Esophagus muscularis mucosa (tissue), 4 donors: ENCODE results near the gene CUX1. TPM values are rescaled to one million over a fixed set of nuclear protein-coding genes. Genes with fewer than 3 reads are reported as not detected.

ENCODE experiments used
- DNase-seq: peaks from one replicate; pipeline ENCODE4 v3.0.0-alpha.2; 2017; ENCODE audit errors: extremely low spot score
- H3K27ac ChIP-seq, 4 donors: fragments of 200-600 bp; sonication (generic); replicated peaks in 1 of 4; 1 replicate in 3 of 4; 2 replicates in 1 of 4; pipeline ENCODE4 v1.5.1; 2016 to 2019; ENCODE audit warnings: mild to moderate bottlenecking in 1 of 4
- H3K27me3 ChIP-seq, 4 donors: fragments of 200-600 bp; sonication (generic); one replicate each; pipeline versions ENCODE4 v1.5.1 to v1.6.0; 2016 to 2019
- H3K36me3 ChIP-seq, 4 donors: fragments of 200-600 bp; sonication (generic); one replicate each; pipeline ENCODE4 v1.5.1; 2016 to 2019
- H3K4me1 ChIP-seq, 4 donors: fragments of 200-600 bp; sonication (generic); one replicate each; pipeline ENCODE4 v1.5.1; 2016 to 2019
- H3K4me3 ChIP-seq, 4 donors: fragments of 200-600 bp; sonication (generic); 1 replicate in 2 of 4; 2 replicates in 2 of 4; pipeline ENCODE4 v1.5.1; 2016 to 2019; ENCODE audit warnings: mild to moderate bottlenecking in 4 of 4, moderate library complexity in 1 of 4
- H3K9me3 ChIP-seq, 4 donors: fragments of 200-600 bp; sonication (generic); 1 replicate in 3 of 4; 2 replicates in 1 of 4; pipeline ENCODE4 v1.5.1; 2016 to 2019
- EP300 ChIP-seq: sonication (generic); formaldehyde crosslinking; IDR thresholded peaks from one replicate; pipeline ENCODE4 v1.6.1; 2017; ENCODE audit warnings: antibody characterized with exemption
- POLR2A ChIP-seq: fragments of 450-650 bp; IDR thresholded peaks from one replicate; pipeline ENCODE4 v1.6.1; 2017; ENCODE audit warnings: antibody characterized with exemption, moderate library complexity, mild to moderate bottlenecking, low read depth
- POLR2AphosphoS5 ChIP-seq, 2 donors: sonication (generic); formaldehyde crosslinking; IDR thresholded peaks; one replicate each; pipeline ENCODE4 v1.6.1; 2017; ENCODE audit warnings: antibody characterized with exemption in 2 of 2
- WGBS: methylation state at CpG from one replicate; pipeline ENCODE4 v1.1.5; 2018; 5-methylcytosine and 5-hydroxymethylcytosine counted together
- intact Hi-C: fragments of 100-400 bp; cut with DNase I; formaldehyde crosslinking; loops from one replicate; pipeline ENCODE4 v1.15.1; 2023
- total RNA-seq, 4 donors: library from RNA; depleted of rRNA; stranded (reverse); fragments of >200 nt; gene quantifications; one replicate each; pipeline versions ENCODE4 v1.1.0 to v1.2.1, GENCODE V29; 2016
- TF ChIP-seq, protein P1 (sequence below), 3 experiments: fragments of 200-600 bp in 2 of 3; fragments of 450-650 bp in 1 of 3; sonication (generic) in 2 of 3; IDR thresholded peaks; one replicate each; pipeline ENCODE4 v1.5.1; 2017 to 2019; ENCODE audit warnings: antibody characterized with exemption in 3 of 3, mild to moderate bottlenecking in 2 of 3, moderate library complexity in 1 of 3

CUX1 gene
- total RNA-seq, 4 donors from 2014 or later, result 61.5 to 136 (median 92.3) TPM

GRCh38 chr7:101954499-101954898, 137.1 kb downstream of the CUX1 start:
- Histone ChIP-seq H3K9me3 (no peaks in the 10 kb centered on the region), H3K4me3 (no peak overlapping the region), H3K27ac (peak overlapping the region; percentile 82 to 92 (median 86)), H3K36me3 (no peaks in the 10 kb centered on the region), H3K4me1 (peaks cover 51 to 81% (median 76%) of the 10 kb centered on the region in 4 donors), H3K27me3 (no peaks in the 10 kb centered on the region)
- intact Hi-C loops, result loop anchor here (5.0 to 10.0 kb wide), 2 partner anchors 72 to 170 kb away; no protein-coding TSS in a partner anchor
- DNase-seq, result no peak
- WGBS, result 83% methylated on average over 5 of the region's 5 CpGs
- TF ChIP-seq EP300, result no peak
- TF ChIP-seq, protein P1, sequence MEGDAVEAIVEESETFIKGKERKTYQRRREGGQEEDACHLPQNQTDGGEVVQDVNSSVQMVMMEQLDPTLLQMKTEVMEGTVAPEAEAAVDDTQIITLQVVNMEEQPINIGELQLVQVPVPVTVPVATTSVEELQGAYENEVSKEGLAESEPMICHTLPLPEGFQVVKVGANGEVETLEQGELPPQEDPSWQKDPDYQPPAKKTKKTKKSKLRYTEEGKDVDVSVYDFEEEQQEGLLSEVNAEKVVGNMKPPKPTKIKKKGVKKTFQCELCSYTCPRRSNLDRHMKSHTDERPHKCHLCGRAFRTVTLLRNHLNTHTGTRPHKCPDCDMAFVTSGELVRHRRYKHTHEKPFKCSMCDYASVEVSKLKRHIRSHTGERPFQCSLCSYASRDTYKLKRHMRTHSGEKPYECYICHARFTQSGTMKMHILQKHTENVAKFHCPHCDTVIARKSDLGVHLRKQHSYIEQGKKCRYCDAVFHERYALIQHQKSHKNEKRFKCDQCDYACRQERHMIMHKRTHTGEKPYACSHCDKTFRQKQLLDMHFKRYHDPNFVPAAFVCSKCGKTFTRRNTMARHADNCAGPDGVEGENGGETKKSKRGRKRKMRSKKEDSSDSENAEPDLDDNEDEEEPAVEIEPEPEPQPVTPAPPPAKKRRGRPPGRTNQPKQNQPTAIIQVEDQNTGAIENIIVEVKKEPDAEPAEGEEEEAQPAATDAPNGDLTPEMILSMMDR (IDR thresholded peaks at IDR 0.05), result no peak
- TF ChIP-seq POLR2A, result no peak

- H3K27ac ChIP-seq, result no peak overlapping the region
- no peak for TF ChIP-seq EP300
- TF ChIP-seq, protein P1 (IDR thresholded peaks at IDR 0.05), result no peak
- no peak for TF ChIP-seq POLR2A
- no peak for TF ChIP-seq POLR2AphosphoS5 (IDR thresholded peaks at IDR 0.05)
- H3K27me3 ChIP-seq, result no peaks in the 10 kb centered on the region
- H3K36me3 ChIP-seq, result no peaks in the 10 kb centered on the region
- 86% methylated on average over 12 of the region's 12 CpGs for WGBS
- peaks cover 38 to 74% (median 69%) of the 10 kb centered on the region in 4 donors for H3K4me1 ChIP-seq
- no peaks in the 10 kb centered on the region for H3K9me3 ChIP-seq
- DNase-seq, result no peak
- H3K4me3 ChIP-seq, result no peak overlapping the region
- intact Hi-C loops, result loop anchor here (5.0 to 10.0 kb wide), 2 partner anchors 139 to 169 kb away; partner anchors contain the start of gene CUX1
Observed at GRCh38 chr7:101956130-101956529, 138.7 kb downstream of the CUX1 start.

DNA sequence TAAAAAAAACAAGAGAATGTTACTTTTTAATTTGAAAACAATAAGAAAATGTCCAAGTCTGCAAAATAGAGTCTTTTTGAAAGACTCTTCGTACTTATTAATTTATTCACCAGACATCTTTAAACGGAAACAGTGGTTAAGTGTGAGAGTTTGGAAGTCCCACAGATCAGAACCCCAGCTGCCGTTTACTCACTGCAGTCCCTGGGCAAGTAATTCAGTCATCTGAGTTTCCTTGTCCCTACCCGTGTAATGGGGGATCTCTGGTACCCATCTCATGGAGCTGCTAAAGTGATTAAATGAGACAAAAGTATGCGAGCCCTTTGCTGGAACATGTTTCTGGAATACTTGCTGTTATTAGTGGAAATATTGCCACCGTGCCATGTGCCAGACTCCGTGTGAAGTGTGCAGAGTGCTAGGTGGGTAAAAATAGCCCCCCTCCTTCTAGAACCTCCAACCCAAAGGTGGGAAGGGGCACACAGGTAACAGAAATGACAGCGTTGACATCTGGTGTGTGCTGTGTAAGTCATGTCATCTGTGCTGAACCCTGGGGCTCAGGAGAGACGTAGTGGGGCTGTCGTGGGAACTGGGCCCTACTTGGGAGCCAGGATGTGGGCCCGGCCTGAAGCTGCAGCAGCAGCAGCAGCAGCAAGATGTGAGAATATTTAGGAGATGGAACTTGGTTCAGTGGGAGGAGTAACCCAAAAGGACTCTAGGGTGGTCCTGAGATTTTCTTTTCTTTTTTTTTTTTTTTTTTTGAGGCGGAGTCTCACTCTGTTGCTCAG, 140.5 kb downstream of the CUX1 start:
- intact Hi-C loops, result loop anchor here (5.0 to 10.0 kb wide), 2 partner anchors 141 to 167 kb away; partner anchors contain the start of gene CUX1
- TF ChIP-seq POLR2AphosphoS5 (IDR thresholded peaks at IDR 0.05), result no peak
- TF ChIP-seq POLR2A, result no peak
- DNase-seq, result no peak
- no peaks in the 10 kb centered on the region for H3K36me3 ChIP-seq
- 83% methylated on average over 12 of the region's 12 CpGs for WGBS
- H3K27ac ChIP-seq, result peak overlapping the region in 1 of 4 donors; percentile 30
- H3K9me3 ChIP-seq, result no peaks in the 10 kb centered on the region
- no peak overlapping the region for H3K4me3 ChIP-seq
- H3K27me3 ChIP-seq, result no peaks in the 10 kb centered on the region
- peaks cover 40 to 75% (median 72%) of the 10 kb centered on the region in 4 donors for H3K4me1 ChIP-seq

DNA sequence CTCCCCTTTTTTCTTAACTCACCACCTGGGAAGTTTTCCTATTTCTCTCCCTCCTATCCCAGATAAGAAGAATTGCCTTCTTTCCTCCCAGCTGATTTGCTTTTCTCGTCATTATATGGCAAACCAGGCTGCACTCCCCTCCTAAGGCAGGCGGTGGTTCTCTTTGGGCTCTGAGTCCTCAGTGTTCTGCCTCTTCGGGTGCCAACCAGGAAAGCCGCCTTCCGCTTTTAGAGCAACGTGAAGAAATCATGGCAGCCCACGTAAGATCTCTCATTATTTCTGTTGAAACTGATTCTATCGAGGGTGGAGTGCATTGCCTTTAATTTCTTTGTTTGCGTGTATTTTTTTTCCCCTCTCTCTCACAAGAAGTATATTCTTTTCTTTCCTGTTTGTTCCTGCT, 141.9 kb downstream of the CUX1 start:
- TF ChIP-seq, protein P1 (IDR thresholded peaks at IDR 0.05), result no peak
- TF ChIP-seq POLR2AphosphoS5 (IDR thresholded peaks at IDR 0.05) (no peak), EP300 (no peak), POLR2A (no peak)
- no peak for DNase-seq
- no peak overlapping the region for H3K4me3 ChIP-seq
- no peaks in the 10 kb centered on the region for H3K36me3 ChIP-seq
- intact Hi-C loops, result loop anchor here (5.0 to 10.0 kb wide), 2 partner anchors 142 to 165 kb away; partner anchors contain the start of gene CUX1
- no peak overlapping the region for H3K27ac ChIP-seq
- no peaks in the 10 kb centered on the region for H3K9me3 ChIP-seq
- WGBS, result 94% methylated on average over 9 of the region's 9 CpGs
- H3K4me1 ChIP-seq, result peaks cover 25 to 67% (median 62%) of the 10 kb centered on the region in 4 donors
- H3K27me3 ChIP-seq, result no peaks in the 10 kb centered on the region

- DNase-seq, result no peak
- 96% methylated on average over 17 of the region's 17 CpGs for WGBS
- intact Hi-C loops, result loop anchor here (5.0 to 10.0 kb wide), 2 partner anchors 143 to 165 kb away; partner anchors contain the start of gene CUX1
- no peak overlapping the region for H3K27ac ChIP-seq
- no peaks in the 10 kb centered on the region for H3K9me3 ChIP-seq
- no peak overlapping the region for H3K4me3 ChIP-seq
- peaks cover 21 to 62% (median 58%) of the 10 kb centered on the region in 4 donors for H3K4me1 ChIP-seq
- H3K27me3 ChIP-seq, result no peaks in the 10 kb centered on the region
- no peak for TF ChIP-seq POLR2A
- no peak for TF ChIP-seq EP300
- TF ChIP-seq, protein P1 (IDR thresholded peaks at IDR 0.05), result no peak
- no peak for TF ChIP-seq POLR2AphosphoS5 (IDR thresholded peaks at IDR 0.05)
- H3K36me3 ChIP-seq, result no peaks in the 10 kb centered on the region
Observed at GRCh38 chr7:101959829-101960228, 142.4 kb downstream of the CUX1 start.
